GM13977 (cell line): ENCODE data around the gene RAD18.
A peak's percentile ranks its signal among the peaks of the same experiment; 100 is the strongest.

ENCODE experiments used
- DNase-seq: peaks from one replicate; pipeline ENCODE4 v3.0.0; 2012; ENCODE audit warnings: low spot score
- in situ Hi-C: fragments of 300-500 bp; cut with MboI; formaldehyde crosslinking; loops from one replicate; pipeline ENCODE4 v1.12.0; 2022; ENCODE audit warnings: low sequenced_read_pairs, low pct_unique_long_range_greater_than_20kb, mixed read lengths, inconsistent platforms; ENCODE audit not compliant: unreplicated experiment
- TF ChIP-seq, protein P1 (sequence below): IDR thresholded peaks from 2 replicates; pipeline ENCODE4 v1.5.1; 2012; ENCODE audit warnings: mild to moderate bottlenecking, control low read depth; ENCODE audit not compliant: insufficient read depth; ENCODE audit errors: extremely low read depth, missing control alignments

The RAD18 gene

DNA sequence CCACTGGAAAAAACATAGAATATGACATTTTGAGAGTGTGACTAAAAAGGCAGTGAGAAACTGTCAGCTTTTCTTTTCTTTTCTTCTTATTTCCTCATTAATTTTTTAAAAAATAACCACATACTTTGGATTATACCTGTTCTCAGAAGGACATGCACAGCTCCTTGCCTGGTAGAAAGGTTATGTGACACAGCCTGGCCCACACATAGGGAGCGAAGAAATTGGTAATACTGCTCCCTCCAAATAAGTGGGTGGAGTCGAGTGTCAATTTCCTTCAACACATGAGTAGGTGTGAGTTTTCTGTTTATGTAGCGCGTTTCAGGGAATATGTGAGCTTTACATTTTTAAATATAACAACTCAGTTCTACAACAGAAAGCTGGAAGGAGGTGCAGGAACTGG is 28.9 kb upstream of the RAD18 start:
- no peak for DNase-seq
- TF ChIP-seq, protein P1, sequence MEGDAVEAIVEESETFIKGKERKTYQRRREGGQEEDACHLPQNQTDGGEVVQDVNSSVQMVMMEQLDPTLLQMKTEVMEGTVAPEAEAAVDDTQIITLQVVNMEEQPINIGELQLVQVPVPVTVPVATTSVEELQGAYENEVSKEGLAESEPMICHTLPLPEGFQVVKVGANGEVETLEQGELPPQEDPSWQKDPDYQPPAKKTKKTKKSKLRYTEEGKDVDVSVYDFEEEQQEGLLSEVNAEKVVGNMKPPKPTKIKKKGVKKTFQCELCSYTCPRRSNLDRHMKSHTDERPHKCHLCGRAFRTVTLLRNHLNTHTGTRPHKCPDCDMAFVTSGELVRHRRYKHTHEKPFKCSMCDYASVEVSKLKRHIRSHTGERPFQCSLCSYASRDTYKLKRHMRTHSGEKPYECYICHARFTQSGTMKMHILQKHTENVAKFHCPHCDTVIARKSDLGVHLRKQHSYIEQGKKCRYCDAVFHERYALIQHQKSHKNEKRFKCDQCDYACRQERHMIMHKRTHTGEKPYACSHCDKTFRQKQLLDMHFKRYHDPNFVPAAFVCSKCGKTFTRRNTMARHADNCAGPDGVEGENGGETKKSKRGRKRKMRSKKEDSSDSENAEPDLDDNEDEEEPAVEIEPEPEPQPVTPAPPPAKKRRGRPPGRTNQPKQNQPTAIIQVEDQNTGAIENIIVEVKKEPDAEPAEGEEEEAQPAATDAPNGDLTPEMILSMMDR, result no peak
- in situ Hi-C loops, result no loop called here

GRCh38 chr3:8990266-8991215 is 27.3 kb upstream of the RAD18 start:
- no peak for DNase-seq
- in situ Hi-C loops, result no loop called here
- TF ChIP-seq, protein P1, result no peak

- TF ChIP-seq, protein P1, result no peak
- in situ Hi-C loops, result no loop called here
- DNase-seq, result no peak
Measured at GRCh38 chr3:8988791-8989558, 25.7 kb upstream of the RAD18 start.

- TF ChIP-seq, protein P1, result no peak
- DNase-seq, result no peak
- in situ Hi-C loops, result no loop called here
Measured at GRCh38 chr3:8988384-8988655, 25.0 kb upstream of the RAD18 start.

DNA sequence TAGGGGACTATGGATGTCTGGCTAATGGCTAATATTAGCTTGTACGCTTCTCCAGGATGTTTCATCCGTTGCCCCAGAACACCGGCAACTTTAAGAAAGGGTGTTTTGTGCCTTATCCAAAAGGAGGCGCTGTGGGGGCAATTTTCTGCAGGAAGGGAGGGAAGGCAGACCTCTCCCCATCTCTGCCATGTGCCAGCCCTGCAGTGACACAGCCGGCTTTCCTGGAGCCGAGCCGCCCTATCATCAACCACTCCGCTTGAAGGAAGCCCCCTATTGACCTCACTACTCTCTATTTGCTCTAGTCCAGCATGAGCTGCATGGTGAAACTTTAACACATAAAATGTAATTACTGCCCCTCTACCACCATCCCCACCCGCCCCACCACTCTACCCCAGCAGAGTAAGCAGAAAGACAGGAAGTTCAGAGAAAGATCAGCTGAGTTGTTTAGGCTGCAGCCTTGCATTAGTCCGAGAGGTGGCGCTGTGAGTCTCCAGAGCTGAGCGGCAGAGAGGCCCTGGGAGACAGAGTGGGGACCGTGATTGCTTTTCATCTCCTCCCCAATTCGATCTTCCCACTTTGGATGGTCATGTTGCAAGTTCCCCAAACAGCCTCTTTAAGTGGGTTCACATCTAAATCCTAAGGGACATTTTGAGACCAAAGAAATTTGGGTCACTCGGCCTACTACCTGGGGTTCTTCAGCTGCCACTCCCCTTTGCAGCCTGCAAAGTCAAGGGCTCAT is 24.5 kb upstream of the RAD18 start:
- peak; percentile 90 for DNase-seq
- TF ChIP-seq, protein P1, result peak; percentile 78
- in situ Hi-C loops, result no loop called here

DNA sequence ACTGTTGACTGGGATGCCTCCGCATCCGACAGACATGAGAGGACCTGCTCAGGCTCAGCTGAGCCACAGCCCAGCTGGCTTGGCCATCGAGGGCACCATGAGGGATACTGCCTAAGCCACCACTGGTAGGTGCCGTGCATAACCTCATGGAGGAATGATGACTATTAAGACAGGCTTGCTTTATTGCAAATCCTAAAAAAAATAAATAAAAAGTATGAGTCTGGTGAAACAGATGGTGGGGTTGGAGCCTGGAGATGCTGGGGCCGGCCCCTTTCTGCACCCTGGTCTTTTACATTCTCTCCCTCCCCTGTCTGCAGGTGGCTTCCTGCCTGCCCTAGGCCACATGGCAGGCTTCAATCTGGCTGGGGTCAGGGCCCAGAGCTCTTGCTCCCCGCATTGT is 24.0 kb upstream of the RAD18 start:
- TF ChIP-seq, protein P1, result no peak
- in situ Hi-C loops, result no loop called here
- no peak for DNase-seq
